Ovary (tissue), 3 donors: ENCODE measurements around the gene ATXN2.

Experiments used
- POLR2A ChIP-seq: fragments of 450-650 bp; IDR thresholded peaks from one replicate; pipeline ENCODE4 v1.6.1; 2017; ENCODE audit warnings: antibody characterized with exemption, mild to moderate bottlenecking, moderate library complexity
- TF ChIP-seq, protein P1 (sequence below), 3 donors: fragments of 450-650 bp in 2 of 3; fragments of 200-600 bp in 1 of 3; IDR thresholded peaks; one replicate each; pipeline versions ENCODE4 v1.5.1 to v1.8.0; 2016 to 2022; ENCODE audit warnings: antibody characterized with exemption in 3 of 3, mild to moderate bottlenecking in 1 of 3
- donor health status: DM: no; HTN: no; CAD: no.

DNA sequence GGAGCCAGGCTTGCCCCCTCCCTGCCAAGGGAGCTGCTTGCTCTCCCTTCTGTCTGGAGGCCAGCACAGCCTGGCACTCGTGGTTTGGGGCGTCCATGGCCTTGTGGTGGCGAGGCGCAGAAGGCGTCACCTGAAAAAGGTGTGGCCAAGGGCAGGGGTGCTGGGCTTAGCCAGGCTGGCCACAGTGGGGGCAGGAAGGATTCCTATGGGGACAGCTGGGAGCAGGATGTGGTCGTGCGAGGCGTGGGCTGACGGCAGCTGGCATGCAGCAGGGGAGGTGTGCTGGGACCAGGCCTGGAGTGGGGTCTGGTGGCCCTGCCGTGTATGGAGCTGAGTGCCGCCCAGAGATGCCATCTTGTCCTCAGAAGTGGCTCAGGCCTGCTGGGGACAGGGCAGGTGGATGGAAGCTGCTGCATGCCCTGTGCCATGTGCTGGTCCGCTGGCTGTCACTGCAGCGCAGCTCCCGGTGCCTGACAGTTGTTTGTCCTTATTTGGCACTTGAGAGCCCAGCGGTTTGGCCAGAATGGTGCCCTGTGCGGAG, 163.4 kb downstream of the ATXN2 start:
- TF ChIP-seq POLR2A = no peak
- TF ChIP-seq, protein P1, sequence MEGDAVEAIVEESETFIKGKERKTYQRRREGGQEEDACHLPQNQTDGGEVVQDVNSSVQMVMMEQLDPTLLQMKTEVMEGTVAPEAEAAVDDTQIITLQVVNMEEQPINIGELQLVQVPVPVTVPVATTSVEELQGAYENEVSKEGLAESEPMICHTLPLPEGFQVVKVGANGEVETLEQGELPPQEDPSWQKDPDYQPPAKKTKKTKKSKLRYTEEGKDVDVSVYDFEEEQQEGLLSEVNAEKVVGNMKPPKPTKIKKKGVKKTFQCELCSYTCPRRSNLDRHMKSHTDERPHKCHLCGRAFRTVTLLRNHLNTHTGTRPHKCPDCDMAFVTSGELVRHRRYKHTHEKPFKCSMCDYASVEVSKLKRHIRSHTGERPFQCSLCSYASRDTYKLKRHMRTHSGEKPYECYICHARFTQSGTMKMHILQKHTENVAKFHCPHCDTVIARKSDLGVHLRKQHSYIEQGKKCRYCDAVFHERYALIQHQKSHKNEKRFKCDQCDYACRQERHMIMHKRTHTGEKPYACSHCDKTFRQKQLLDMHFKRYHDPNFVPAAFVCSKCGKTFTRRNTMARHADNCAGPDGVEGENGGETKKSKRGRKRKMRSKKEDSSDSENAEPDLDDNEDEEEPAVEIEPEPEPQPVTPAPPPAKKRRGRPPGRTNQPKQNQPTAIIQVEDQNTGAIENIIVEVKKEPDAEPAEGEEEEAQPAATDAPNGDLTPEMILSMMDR (IDR thresholded peaks at IDR 0.05) = no peak
